ENCODE results near the gene GNAT1.

GRCh38 chr3:50193746-50194127 is 2.3 kb downstream of the GNAT1 start:
- no peak for TF ChIP-seq CTCF (IDR thresholded peaks at IDR 0.05)
- no peak for TF ChIP-seq EZH2 (IDR thresholded peaks at IDR 0.05; ENCODE audit: borderline replicate concordance, insufficient read depth, low read depth, low read length, poor library complexity, severe bottlenecking)
